ENCODE results near the gene POLL.

DNA sequence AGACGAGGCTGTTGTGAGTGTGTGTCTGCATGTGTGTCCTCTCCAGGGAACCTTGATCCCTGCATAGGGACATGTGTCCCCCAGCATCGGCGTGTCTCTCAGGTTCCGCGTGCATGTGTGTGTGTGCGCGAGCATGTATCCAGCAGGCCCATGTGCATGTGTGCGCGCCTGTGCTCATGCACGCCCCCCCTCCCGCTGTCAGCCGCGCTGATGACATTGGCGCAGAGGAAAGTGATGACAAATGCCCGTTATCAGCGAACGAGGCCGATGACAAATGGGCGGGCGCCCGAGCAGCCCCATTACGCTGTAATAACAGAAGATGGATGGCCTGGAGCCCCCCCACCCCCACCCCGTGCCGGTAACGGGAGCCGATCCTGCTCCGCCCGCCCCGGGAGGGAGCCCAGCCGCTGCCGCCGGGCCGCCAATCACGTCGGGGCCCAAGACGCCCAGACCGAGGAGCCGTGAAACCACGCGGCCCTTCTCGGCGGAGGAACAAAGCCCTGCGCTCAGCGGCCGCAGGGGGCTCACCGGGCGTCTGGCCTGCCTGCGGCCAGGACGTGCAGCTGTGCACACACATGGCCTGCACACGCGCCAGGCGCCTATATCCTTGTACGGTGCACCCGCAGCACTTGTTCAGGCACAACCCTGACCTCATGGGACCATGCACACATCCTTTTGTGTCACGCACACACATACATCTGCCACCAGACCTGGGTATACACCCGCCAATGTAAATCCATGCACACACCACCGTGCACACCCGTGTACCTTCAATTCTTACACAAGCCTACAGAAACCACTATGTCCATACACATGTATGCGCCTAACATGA, 21.5 kb downstream of the POLL start:
- TF ChIP-seq EZH2 (IDR thresholded peaks at IDR 0.05; ENCODE audit: borderline replicate concordance, control insufficient read depth, low read depth, low read length) (no peak), BCL11A (IDR thresholded peaks at IDR 0.05; ENCODE audit: low read depth, low read length) (no peak), HDGF (IDR thresholded peaks at IDR 0.05) (no peak)
- TF ChIP-seq, protein P1, sequence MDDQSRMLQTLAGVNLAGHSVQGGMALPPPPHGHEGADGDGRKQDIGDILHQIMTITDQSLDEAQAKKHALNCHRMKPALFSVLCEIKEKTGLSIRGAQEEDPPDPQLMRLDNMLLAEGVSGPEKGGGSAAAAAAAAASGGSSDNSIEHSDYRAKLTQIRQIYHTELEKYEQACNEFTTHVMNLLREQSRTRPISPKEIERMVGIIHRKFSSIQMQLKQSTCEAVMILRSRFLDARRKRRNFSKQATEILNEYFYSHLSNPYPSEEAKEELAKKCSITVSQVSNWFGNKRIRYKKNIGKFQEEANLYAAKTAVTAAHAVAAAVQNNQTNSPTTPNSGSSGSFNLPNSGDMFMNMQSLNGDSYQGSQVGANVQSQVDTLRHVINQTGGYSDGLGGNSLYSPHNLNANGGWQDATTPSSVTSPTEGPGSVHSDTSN (IDR thresholded peaks at IDR 0.05; ENCODE audit: insufficient replicate concordance, low read depth, low read length), result no peak

Data from GM12878 (cell line).